HG03558 (cell line): Measurements from ENCODE around the gene EML1.

Experiments
- ATAC-seq: cut with Tn5 transposase; IDR thresholded peaks from one replicate; pipeline ENCODE4 v1.9.1; 2021; ENCODE audit warnings: moderate number of reproducible peaks; ENCODE audit not compliant: unreplicated experiment; ENCODE audit errors: extremely low read depth

Gene EML1

DNA sequence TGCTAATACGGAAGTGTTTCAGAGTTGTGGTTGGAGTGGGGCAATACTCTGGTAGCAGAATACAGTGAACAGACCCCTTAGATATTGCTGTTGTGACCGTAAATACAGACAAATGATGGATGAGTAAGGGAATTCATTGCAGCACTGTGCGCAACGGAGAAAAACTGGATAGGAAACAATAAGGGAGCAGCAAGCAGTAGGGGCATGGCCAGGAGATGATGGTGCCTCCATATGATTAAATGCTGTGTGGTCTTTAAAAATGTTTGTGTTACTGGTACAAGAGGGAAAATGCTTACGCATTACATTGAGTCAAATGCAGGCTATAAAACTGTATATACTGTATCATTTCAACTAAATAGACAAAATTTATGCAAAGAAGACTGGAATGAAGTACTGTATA lies 61.6 kb downstream of the EML1 start:
- no peak for ATAC-seq

DNA sequence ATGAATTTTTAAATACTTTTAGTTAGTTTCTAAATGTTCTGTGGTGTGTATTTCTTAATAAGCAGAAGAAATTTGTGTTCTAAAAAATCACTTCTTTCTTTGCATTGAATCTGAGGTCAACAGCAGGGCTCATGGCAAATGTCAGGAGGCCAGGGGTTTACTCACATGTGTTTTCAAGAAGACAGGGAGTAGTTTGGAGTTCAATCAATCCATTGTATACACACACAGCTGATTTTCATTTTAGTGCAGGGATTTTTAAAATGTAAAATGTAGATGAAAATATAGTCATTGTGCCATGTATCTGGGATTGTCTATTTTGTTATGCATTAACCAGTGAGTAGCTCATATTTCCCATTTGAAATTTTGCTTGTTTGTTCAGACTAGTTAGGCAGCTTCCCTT lies 62.1 kb downstream of the EML1 start:
- no peak for ATAC-seq

DNA sequence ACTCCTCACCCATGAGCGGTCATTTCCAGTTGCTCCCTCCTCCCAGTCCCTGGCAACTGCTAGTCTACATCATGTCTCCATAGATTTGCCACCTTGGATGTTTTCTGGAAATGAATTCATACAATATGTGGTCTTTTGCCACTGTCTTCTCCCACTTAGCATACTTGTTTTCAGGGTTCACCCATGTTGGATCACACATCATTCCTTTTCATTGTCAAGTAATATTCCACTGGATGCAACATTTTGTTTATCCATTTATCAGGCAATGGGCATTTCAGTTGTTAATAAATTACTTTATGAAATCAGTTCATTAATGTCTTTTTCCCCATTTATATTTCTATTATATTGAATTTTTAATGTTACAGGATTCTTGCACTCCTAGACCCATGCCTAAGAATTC lies 64.3 kb downstream of the EML1 start:
- ATAC-seq = no peak

DNA sequence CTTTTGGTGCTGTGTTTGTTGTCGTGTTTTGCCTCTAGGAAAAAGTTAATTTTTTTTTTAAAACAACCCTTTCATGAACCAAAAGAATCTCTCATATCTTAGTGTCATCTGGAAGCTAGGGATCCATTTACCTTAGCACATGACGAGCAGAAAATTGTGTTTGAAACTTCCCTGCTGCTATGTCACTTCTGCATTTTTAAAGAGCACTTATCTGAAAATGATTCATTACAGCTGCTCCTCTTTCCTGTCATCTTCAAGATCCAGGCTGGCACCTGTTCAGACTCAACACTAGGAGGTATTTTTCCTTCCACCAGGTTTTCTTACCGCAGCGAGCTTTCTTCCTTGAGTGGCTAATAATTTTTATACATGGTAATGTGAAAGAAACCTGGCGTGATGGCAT lies 67.0 kb downstream of the EML1 start:
- no peak for ATAC-seq

DNA sequence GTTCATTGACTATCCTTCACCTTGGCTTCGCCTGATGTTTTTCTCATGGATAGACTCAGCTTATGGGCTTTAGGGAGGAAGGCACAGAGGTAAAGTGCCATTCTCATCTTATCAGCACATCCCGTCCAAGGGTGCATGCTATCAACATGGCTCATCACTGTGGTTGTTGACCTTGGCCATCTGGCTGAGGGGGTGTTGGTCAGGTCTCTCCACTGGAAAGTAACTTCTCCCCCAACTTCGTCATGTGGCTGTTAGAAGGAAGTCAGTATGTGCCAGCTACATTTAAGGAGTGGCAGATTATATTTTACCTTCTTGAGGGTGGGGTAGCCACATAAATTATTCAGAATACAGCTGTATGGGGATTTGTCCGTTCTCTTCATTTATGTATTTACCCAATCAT lies 68.9 kb downstream of the EML1 start:
- ATAC-seq = no peak

DNA sequence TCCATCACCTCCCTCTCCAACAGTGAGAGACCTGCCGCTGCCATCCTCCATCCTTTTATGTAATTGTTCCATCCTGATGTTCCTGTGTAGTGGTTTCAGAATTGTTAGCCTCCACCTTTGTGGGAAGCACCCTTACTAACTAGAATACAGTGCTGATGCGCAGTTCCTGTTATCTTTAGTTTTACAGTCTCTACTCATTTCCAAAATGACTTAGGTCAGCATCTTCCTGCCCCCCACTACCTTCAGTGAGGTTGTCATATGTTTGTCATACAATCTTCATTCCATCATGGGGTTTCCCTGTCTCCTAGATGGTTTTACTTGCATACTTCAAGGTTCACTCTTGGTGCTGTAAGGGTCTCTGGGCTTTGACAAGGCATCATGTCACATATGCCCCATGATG lies 69.8 kb downstream of the EML1 start:
- ATAC-seq = no peak

DNA sequence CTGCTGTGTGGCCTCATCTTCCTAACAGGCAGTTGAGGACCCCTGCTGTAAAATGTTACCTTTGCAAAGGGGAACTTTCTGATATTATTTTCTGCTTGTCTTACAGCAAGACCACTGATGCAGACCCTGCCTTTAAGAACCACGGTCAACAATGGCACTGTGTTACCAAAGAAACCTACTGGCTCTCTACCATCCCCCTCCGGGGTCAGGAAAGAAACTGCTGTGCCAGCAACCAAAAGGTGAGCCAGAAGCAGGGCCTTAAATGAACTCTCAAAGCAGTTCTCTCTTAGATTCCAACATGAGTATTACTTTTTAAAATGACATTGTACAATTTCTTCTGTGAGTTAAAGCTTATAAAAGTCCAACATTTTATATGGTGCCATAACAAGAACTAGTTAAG lies 72.2 kb downstream of the EML1 start:
- no peak for ATAC-seq

DNA sequence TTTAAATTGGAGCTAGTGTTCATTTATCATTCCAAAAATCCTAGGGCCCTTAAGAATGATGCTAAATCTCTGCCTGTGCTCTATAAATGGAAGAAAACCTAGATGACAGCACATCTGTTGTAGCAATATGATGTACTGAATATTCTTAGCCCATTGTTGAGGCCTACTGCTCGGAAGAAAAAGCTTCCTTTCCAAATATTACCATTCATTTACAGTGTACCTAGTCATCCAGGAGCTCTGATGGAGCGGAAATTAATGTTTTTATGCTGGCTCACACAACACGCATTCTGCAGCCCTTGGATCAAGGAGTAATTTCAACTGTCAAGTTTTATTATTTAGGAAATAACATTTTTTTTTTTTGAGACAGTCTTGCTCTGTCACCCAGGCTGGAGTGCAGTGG lies 77.4 kb downstream of the EML1 start:
- no peak for ATAC-seq

DNA sequence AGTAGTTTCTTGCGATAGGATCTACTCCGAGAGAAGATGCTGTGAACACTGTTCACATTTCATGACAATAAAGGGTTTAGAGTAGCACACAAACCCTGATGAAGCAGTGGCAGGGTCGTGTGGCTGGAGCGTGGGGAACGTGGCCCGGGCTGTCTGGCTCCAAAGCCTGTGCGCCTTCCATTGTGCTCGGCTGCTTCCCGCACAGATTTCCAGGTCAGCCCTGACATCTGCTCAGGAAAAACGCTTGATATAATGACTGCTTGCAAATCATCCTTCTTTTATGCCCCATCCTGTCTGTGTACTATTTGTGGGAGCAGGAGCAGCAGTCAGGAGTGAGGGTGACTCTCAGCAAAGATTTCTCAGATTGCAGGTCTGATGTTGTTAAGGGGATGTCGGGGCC lies 78.6 kb downstream of the EML1 start:
- ATAC-seq = no peak

DNA sequence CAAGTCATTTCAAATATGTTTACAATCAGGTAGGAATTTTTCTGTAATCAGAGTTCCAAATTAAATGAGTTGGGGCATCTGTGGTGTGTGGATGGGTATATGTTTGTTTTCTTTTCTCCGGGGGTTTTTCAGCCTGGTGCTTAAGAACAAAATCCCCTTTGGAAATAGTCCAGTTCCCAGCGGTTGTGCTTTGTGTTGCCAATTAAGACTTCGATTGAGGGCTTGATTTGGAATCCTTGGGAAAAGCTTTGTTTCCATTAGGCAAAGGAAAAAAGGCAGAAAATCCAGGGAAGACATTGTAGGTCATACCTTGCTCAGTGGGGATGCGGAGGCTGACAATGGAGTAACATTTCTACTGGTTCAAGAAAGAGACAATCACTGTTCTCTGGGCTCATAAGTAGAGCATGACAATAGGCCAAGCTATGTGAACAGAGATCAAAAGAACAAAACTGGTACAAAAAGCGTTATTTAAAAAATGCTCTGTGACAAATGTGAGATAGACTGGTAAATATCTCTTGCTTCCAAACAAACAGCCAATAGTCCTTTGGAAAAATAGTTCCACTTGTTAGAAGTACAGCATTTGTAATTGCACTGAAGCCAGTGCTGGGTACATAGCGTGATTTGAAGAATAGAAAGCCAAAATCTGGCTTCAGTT lies 79.7 kb downstream of the EML1 start:
- ATAC-seq = no peak

DNA sequence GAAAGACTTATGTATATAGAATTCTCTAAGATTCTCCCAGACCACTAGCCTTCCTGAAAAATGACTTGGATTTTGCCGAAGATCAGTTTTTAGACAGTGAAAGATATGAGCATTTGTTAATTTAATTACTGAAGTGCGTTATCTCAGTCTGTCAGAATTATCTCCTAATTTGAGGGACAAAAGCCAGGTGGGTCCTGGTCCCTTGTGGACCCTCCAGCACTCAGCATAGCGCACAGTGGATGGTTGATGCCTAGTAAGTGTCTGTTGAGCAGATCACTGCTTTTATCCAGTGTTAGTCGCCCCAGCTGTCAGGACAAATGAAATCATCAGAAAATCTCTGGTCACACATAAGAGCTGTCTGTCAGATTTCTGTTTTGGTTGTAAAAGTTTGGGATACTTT lies 80.4 kb downstream of the EML1 start:
- ATAC-seq = no peak

DNA sequence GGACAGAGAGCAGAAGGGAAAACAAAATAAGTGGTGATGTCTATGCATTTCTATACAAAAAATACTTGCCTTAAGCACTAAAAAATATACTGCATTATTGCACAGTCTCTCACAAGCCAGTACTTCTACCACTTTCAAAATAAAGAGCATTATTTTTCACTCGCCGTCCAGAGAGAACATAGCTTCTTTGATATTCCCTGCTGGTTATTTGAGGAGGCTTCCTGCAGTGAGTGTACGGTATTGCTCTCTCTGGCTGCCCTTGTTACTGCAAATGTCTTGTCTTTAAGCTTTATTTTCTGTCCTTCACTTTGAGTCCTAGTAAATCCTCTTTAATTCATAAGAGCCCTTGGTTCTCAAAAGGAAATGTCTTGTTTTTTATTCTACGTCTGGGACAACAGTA lies 81.1 kb downstream of the EML1 start:
- ATAC-seq = no peak

DNA sequence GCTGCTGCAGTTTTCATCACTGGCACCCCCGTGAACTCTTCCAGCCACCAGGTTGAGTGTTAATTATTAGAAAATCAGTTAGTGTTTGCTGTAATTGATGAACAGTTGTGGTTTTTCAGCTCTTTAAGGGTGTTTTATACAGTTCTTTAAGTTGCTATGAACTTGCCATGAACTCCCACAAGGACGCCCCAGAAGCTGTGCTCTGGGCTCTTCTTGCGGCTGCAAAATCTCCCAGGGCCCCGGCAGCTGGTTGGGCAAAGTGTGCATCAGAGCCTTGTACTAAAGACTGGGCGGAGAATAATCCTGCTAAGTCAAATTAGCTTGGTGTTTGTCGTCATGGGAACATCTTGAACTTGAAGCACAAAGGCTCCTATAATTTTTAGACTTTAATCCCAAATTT lies 82.2 kb downstream of the EML1 start:
- ATAC-seq = no peak

DNA sequence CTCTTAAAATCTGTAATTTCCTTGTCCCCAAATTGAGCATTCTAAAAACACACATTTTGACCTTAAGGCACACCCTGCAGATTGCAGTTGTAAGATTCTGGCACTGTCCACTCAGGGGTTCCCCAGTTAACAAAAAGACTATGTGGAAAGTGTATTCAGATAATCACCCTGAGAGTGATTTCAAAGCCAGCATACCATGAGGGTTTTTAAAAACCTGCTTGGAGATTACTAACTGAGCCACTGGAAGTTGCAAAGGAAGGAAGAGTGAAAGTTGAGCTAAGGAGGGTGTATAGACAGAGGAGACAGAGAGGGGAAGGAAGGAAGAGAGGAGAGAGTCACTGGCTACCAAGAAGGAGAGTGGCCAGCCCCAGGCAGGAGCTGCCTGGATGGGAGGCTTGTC lies 82.6 kb downstream of the EML1 start:
- ATAC-seq = no peak

DNA sequence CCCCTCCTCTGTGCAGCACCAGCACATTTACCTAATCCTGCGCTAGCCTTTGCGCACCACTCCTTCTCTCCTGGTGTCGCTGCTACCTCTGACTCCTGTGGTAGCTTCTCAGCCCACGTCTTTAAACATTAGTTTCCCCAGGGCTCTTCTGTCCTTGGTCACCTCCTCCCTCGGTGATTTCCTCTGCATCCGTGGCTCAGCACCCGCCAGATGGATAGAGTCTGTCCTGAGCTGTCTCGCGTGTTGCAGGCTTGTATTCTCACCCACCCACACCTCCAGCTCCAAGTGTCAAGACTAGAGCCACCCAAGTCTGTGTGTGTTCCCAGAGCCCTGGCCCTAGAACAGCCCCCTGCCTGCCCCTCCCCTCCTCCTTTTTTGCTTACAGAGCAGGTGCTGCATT lies 83.2 kb downstream of the EML1 start:
- ATAC-seq = no peak

DNA sequence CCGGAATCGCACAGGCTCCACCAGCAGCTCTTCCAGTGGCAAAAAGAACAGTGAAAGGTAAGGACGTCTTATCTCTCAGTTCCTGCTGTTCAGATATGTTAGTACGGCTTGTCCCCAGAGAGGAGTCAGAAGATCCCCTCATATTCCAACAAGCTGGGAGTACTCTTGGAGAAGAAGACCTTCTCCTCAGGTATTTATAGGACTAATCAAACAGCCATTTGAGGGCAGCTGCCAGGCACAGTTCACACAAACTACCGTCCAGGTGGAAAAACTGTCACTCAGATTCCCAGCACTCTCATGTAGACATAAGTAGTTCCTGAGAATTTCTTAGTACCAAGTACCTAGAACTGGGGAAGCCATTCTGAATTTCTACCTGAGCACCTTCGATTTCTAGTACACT lies 85.3 kb downstream of the EML1 start:
- ATAC-seq = no peak

DNA sequence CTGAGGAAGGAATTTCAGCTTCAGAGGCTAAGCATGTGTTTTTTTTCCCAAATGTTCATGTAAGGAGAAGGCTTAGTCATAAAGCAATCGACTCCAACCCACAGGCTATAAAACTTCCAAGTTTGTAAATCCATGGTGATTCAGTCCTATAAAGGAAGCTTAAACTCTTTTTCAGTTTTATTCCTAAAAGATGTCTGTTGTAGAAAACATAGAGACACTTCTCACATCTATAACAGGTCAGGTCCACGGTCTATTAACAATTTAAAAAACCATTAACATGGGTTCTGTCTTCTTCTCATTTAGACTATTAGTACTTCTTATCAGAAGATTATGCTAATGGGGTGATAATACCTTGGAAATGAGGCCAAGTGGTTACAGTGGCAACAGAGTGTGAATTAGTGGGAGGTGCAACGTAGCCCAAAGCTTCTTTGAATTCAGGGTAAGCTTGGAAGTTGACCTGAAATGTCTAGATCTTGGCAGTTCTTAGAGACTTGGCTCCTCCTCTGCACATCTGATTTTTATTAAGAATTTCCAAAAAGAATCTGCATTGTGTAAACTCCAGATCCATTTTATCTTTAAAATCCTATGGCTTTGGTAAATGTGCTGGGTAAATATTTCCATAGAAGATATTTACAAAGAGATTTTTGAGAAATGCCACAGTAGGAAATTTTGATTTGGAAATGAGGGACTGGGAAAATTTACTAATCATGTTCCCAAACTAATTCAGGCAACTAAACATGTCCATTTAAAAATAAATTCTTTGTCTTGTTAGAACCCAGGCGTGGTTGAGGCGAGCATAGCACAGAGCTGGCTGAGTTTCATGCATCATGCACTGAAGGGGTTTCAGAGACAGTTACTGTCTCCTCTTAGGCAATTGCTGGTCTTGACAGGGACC lies 86.4 kb downstream of the EML1 start:
- ATAC-seq = no peak

DNA sequence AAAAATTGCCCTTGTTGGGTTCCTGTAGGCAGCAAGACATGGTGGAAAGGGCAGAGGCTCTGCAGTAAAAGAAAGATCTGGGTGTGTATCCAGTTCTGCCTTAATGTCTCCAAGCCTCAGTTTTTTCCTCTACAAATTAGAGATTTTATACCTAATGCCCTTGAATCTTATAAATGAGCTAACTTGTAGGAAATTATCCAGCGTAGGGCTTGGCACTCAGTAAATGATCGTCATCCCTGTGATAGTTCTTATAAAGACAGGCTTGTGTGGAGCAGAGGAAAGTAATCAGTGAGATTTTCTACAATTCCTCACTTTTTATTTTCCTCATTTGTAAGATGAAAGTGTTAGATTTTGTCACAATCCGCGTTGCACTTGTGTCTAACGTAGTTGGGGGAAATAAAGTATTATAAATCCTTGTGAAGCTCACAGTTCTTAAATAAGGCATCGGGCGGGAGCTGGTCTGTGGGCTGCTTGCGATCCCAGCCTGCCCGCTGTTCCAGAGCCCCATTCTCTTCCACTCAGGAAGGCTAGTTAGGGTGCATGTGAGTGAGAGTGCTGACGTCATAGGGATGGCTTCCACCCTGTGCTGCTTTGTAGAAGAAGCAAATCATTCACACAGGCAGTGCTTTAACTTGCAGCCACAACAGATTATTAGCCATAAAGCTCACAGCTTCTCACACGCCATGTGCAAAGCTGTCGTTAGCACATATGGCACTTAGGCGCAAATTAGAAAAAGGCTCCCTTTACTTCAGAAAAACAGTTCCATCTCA lies 87.6 kb downstream of the EML1 start:
- no peak for ATAC-seq

DNA sequence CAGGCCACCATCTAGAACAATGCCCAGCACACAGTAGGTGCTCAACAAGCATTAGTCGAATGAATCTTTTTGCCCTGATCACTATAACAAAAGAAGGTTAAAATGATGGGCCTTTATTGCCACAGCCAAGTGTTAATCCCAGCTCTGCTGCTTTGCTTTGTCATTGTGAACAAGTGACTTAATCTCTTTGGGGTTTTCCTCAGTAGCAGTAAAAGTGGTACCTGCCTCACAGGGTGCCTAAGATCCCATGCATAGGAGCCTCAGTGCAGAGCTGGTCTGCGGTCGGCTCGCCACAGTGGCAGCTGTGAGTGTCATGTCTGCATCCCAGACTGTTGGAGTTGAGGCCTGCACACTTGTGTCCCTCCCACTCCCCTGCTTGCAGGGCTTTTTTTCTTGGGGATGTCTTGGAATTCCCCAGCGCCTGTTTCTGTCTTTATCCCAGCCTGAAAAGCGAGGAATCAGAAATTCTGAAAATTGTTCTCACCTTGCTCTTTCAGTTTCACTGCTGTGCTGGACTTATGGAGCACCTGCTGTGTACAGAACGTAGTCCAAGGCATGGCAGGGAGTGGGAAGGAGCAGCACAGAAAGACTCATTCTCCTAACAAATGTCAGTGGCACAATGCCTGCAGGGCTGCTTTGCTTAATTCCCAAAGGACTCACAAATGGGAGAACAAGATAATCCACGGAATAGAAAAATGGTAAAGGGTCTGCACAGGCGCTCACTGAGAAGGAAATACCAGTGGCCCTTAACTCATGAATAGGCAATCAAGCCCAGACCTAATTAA lies 90.8 kb downstream of the EML1 start:
- no peak for ATAC-seq

DNA sequence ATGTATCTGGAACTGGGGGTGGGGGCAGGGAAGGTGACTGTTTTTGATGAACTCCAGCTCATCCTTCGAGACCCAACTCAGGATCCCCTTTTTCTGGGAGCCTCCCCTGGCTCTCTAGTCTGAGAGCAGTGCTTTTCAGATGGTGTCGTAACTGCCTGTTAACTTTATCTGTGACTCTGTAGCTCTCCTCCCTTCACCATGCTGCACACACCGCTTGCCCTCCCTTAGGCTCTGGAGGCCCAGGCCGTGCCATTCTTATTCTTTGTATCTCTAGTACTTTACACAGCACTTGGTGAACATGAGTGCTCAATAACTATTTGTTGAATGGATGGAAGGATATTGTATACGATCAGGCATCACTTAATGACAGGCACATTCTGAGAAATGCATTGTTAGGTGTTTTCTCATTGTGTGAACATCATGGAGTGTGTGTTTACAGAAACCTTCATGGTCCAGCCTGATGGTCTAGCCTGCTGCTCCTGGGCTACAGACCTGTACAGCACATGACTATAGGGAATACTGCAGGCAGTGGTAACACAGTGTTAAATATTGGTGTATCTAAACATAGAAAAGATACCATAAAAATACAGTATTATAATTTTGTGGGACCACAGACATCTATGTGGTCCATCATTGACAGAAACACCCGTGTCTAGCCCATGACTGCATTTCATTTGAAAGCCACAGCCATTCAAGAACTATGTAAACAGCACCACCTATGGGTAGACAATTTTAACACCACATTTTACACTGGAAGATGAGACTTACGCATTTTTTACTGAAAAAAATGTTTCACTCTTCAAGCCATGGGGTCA lies 91.8 kb downstream of the EML1 start:
- ATAC-seq = no peak
